Naive thymus-derived CD4-positive, alpha-beta T cell (primary cell): ENCODE measurements around the gene TOP1. TPM values are rescaled to one million over a fixed set of nuclear protein-coding genes. Genes with fewer than 3 reads are reported as not detected.

Experiments used
- ATAC-seq: fragments of 150-1000 bp; cut with Tn5 transposase; 2 replicates; pipeline ENCODE4 v1.10.0; 2021; ENCODE audit warnings: mild to moderate bottlenecking, moderate library complexity
- CTCF ChIA-PET: fragments of 350-600 bp; sonication (Branson Sonifier 250); formaldehyde crosslinking; loops from one replicate; lab custom pipeline; 2021; ENCODE audit warnings: antibody characterized with exemption; lab: Charles Lee
- POLR2A ChIA-PET: fragments of 350-600 bp; sonication (Branson Sonifier 250); formaldehyde crosslinking; loops from one replicate; lab custom pipeline; 2021; ENCODE audit warnings: antibody characterized with exemption, inconsistent platforms; lab: Charles Lee
- DNase-seq, 9 donors: peaks; one replicate each; pipeline versions ENCODE4 v3.0.0 to v3.0.0-alpha.2; 2020 to 2022; ENCODE audit warnings: mixed read lengths in 1 of 9
- H3K27ac ChIP-seq: one replicate; pipeline ENCODE4 v1.7.0; 2013; ENCODE audit warnings: mild to moderate bottlenecking, low read depth, low read length, moderate library complexity
- H3K27me3 ChIP-seq, 2 donors: one replicate each; pipeline ENCODE4 v1.7.0; 2013; ENCODE audit warnings: low read length in 2 of 2, mild to moderate bottlenecking in 2 of 2, moderate library complexity in 2 of 2; ENCODE audit not compliant: control insufficient read depth in 2 of 2, insufficient read depth in 2 of 2
- H3K36me3 ChIP-seq, 3 experiments: 1 replicate in 2 of 3; 2 replicates in 1 of 3; pipeline ENCODE4 v1.7.0; 2013; ENCODE audit warnings: low read length in 3 of 3, mild to moderate bottlenecking in 3 of 3, moderate library complexity in 1 of 3; ENCODE audit not compliant: insufficient read depth in 3 of 3, control insufficient read depth in 2 of 3
- H3K4me1 ChIP-seq, 2 donors: one replicate each; pipeline ENCODE4 v1.7.0; 2013; ENCODE audit warnings: low read length in 2 of 2, mild to moderate bottlenecking in 2 of 2, moderate library complexity in 1 of 2; ENCODE audit not compliant: control insufficient read depth in 2 of 2, insufficient read depth in 2 of 2
- H3K4me3 ChIP-seq: 2 replicates; pipeline ENCODE4 v1.7.0; 2013; ENCODE audit warnings: mild to moderate bottlenecking, low read length
- H3K9me3 ChIP-seq, 3 experiments: 1 replicate in 2 of 3; 2 replicates in 1 of 3; pipeline ENCODE4 v1.7.0; 2013; ENCODE audit warnings: low read length in 3 of 3; ENCODE audit not compliant: control insufficient read depth in 2 of 3
- H3K27ac Mint-ChIP-seq, 9 donors: one replicate each; pipeline ENCODE4 v1.8.0; 2020 to 2022; ENCODE audit warnings: mixed read lengths in 9 of 9, mild to moderate bottlenecking in 8 of 9, moderate library complexity in 5 of 9, inconsistent platforms in 2 of 9
- H3K27me3 Mint-ChIP-seq, 5 donors: one replicate each; pipeline ENCODE4 v1.8.0; 2021 to 2022; ENCODE audit warnings: mixed read lengths in 5 of 5, mild to moderate bottlenecking in 1 of 5
- H3K36me3 Mint-ChIP-seq, 5 donors: one replicate each; pipeline ENCODE4 v1.8.0; 2020 to 2022; ENCODE audit warnings: mixed read lengths in 5 of 5, mild to moderate bottlenecking in 3 of 5, inconsistent platforms in 1 of 5
- H3K4me1 Mint-ChIP-seq, 7 donors: one replicate each; pipeline ENCODE4 v1.8.0; 2020 to 2022; ENCODE audit warnings: mixed read lengths in 7 of 7, mild to moderate bottlenecking in 3 of 7, inconsistent platforms in 1 of 7
- H3K4me3 Mint-ChIP-seq, 10 donors: one replicate each; pipeline ENCODE4 v1.8.0; 2020 to 2022; ENCODE audit warnings: mild to moderate bottlenecking in 10 of 10, mixed read lengths in 10 of 10, moderate library complexity in 6 of 10, inconsistent platforms in 2 of 10
- H3K9me3 Mint-ChIP-seq, 11 donors: one replicate each; pipeline ENCODE4 v1.8.0; 2020 to 2022; ENCODE audit warnings: mixed read lengths in 11 of 11, mild to moderate bottlenecking in 4 of 11, inconsistent platforms in 1 of 11, moderate library complexity in 1 of 11
- intact Hi-C, 2 donors: fragments of 100-400 bp; cut with micrococcal nuclease; formaldehyde crosslinking; loops; one replicate each; pipeline ENCODE4 v1.15.1; 2023
- polyA plus RNA-seq, 2 donors: library from polyadenylated mRNA; unstranded; fragments of 300-500 nt; fragmentation: Illumina TruSeq; gene quantifications; one replicate each; pipeline ENCODE4 v1.2.3, GENCODE V29; 2021
- total RNA-seq, 6 experiments: library from RNA in 5 of 6; stranded (reverse) in 5 of 6; gene quantifications; 1 replicate in 5 of 6; 2 replicates in 1 of 6; pipeline ENCODE4 v1.2.3 and lab custom pipeline; 2021 to 2026

The TOP1 gene
- total and polyA plus RNA-seq, 7 experiments from 2014 or later: 10.2 to 82.8 (median 33.3) TPM

DNA sequence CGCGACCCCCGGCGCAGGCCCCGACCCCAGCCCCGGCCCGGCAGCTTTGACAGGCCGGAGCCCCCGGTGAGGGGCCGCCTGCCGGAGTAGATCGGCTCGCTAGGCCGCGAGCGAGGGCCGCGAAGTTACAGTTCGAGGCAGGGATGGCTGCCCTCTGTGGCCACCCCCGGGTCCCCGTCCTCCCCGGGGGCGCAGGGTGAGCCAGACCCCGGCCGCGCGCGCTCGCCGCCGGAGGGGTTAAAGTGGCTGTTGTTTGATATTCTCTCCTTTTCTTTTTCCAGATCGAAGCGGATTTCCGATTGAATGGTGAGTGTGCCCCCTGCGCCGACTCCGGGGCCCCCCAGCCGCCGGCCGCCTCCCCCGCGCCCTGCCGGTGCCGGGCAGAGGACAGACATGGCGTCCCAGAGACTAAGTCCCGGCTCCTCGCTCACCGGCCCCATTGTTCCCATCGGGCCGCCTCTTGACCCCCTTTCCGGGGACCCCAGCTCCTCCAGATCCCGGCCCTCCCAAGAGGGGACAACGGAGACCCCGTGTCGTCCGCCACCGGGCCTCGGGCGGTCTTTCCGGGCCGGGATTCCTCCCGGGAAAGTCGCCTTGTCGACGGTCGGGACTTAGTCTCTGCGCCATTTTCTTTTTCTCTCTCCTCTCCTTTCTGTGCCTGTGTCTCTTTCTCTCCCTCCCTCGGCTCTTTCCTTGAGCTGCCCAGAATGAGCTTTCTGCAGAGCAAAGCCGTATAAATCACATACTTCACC lies 704 bp downstream of the TOP1 start:
- H3K36me3 Mint-ChIP-seq: peaks cover 0 to 19% (median 0%) of the 10 kb centered on the region in 5 donors
- H3K4me1 Mint-ChIP-seq: peaks cover 43 to 60% (median 54%) of the 10 kb centered on the region in 7 donors
- POLR2A ChIA-PET: interaction anchor here (0.6 to 2.5 kb wide), 11 partner anchors 9 to 128 kb away, joined by 3 to 11 read pairs (median 4); no protein-coding TSS in a partner anchor
- peak overlapping the region; percentile 79 to 96 (median 94) for H3K4me3 Mint-ChIP-seq
- DNase-seq (peak in 8 of 9 donors; percentile 18 to 63 (median 42)), ATAC-seq (no peak)
- H3K27me3 Mint-ChIP-seq: no peaks in the 10 kb centered on the region
- no peaks in the 10 kb centered on the region for H3K9me3 Mint-ChIP-seq
- no peaks in the 10 kb centered on the region for H3K27me3 ChIP-seq
- peak overlapping the region; percentile 88 to 97 (median 95) for H3K27ac Mint-ChIP-seq
- intact Hi-C loops: loop anchor here (2.0 kb wide), 3 partner anchors 47 to 107 kb away; partner anchors contain the start of gene PLCG1 (in 1 of the 2)
- CTCF ChIA-PET: no interaction called here
- H3K4me3 ChIP-seq: peak overlapping the region; percentile 58
- H3K4me1 ChIP-seq: peaks cover 39 to 42% of the 10 kb centered on the region in 2 donors
- H3K27ac ChIP-seq: peak overlapping the region; percentile 99
- no peaks in the 10 kb centered on the region for H3K9me3 ChIP-seq
- peaks cover 0 to 10% (median 0%) of the 10 kb centered on the region in 3 experiments for H3K36me3 ChIP-seq

DNA sequence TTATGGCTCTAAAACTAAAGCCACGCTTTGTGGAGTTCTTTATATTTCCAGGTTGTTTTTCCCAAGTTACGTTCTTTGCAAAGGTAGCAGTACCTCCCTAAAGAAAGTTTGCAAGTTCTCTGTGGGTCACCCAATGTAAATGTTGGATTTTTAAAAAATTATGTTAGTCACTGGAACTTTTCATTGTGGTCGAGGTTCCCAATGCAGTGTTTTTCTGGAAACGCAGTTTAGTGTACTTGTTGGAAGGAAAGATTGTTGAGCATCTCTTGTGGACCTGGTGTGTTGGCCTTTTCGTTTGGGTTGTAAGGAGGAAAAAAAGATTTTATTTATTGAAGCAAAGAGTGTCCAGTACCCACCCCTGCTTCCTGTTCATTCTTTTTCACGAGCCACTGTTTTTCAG lies 1.4 kb downstream of the TOP1 start:
- no peaks in the 10 kb centered on the region for H3K27me3 Mint-ChIP-seq
- ChIA-PET POLR2A (interaction anchor here (0.6 to 2.5 kb wide), 11 partner anchors 8 to 127 kb away, joined by 3 to 11 read pairs (median 4); no protein-coding TSS in a partner anchor), CTCF (no interaction called here)
- H3K9me3 Mint-ChIP-seq: no peaks in the 10 kb centered on the region
- Histone ChIP-seq H3K36me3 (peaks cover 0 to 10% (median 0%) of the 10 kb centered on the region in 3 experiments), H3K4me3 (peak overlapping the region; percentile 58), H3K27me3 (no peaks in the 10 kb centered on the region), H3K27ac (peak overlapping the region; percentile 99), H3K4me1 (peaks cover 39 to 44% of the 10 kb centered on the region in 2 donors), H3K9me3 (no peaks in the 10 kb centered on the region)
- peak overlapping the region; percentile 88 to 97 (median 95) for H3K27ac Mint-ChIP-seq
- ATAC-seq (no peak), DNase-seq (no peak)
- peaks cover 47 to 67% (median 61%) of the 10 kb centered on the region in 7 donors for H3K4me1 Mint-ChIP-seq
- H3K4me3 Mint-ChIP-seq: peak overlapping the region; percentile 79 to 96 (median 94)
- peaks cover 0 to 22% (median 1%) of the 10 kb centered on the region in 5 donors for H3K36me3 Mint-ChIP-seq
- intact Hi-C loops: no loop called here

DNA sequence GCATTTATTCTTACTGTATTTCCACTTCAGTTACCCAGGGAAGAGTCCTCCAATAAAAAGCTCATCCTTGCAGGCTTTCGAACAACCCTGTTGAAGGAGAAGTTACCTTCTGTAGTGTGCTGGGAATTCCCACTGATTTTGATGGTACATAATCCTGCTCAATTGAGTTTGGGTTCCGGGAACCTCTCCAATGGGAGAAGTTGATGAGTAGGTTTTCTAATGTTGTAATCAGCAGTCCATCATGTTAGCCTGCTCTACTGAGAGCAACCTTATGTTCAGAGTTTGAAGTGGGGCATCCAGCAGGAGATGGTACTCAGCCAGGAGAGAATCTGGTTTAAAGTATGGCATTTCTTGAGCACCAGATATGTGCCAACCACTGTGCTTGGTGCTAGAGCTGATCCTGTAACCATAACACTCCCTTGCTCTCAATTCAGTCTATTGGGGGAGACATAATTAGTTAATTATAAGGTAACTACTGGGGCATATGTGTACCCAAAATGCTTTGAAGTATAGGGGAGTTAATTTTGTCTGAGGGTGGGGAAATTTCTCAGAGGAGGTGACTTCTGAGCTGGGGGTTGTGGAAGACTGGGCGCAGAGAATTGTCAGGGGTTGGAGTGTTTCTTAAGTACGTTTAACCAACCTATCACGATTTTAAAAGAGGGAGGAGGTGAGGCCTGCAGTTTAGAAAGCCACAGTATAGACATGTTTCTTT lies 2.1 kb downstream of the TOP1 start:
- H3K4me1 ChIP-seq: peaks cover 39 to 44% of the 10 kb centered on the region in 2 donors
- no peaks in the 10 kb centered on the region for H3K9me3 Mint-ChIP-seq
- peaks cover 53 to 74% (median 67%) of the 10 kb centered on the region in 7 donors for H3K4me1 Mint-ChIP-seq
- CTCF ChIA-PET: interaction anchor here (0.6 to 2.2 kb wide), 4 partner anchors 40 to 104 kb away, joined by 3 to 8 read pairs (median 4); no protein-coding TSS in a partner anchor
- no peaks in the 10 kb centered on the region for H3K27me3 Mint-ChIP-seq
- ATAC-seq (no peak), DNase-seq (no peak)
- H3K4me3 ChIP-seq: peak overlapping the region; percentile 58
- H3K4me3 Mint-ChIP-seq: peak overlapping the region; percentile 79 to 96 (median 94)
- H3K27ac Mint-ChIP-seq: peak overlapping the region; percentile 42 to 96 (median 88)
- POLR2A ChIA-PET: interaction anchor here (0.6 to 6.0 kb wide), 5 partner anchors 12 to 44 kb away, joined by 3 to 29 read pairs (median 3); no protein-coding TSS in a partner anchor
- intact Hi-C loops: loop anchor here in 1 of 2 donors (1.0 kb wide), 1 partner anchor 9 kb away; no protein-coding TSS in a partner anchor
- H3K9me3 ChIP-seq: no peaks in the 10 kb centered on the region
- no peak overlapping the region for H3K27ac ChIP-seq
- H3K36me3 Mint-ChIP-seq: peaks cover 0 to 24% (median 5%) of the 10 kb centered on the region in 5 donors
- H3K36me3 ChIP-seq: peaks cover 0 to 10% (median 0%) of the 10 kb centered on the region in 3 experiments
- H3K27me3 ChIP-seq: no peaks in the 10 kb centered on the region

DNA sequence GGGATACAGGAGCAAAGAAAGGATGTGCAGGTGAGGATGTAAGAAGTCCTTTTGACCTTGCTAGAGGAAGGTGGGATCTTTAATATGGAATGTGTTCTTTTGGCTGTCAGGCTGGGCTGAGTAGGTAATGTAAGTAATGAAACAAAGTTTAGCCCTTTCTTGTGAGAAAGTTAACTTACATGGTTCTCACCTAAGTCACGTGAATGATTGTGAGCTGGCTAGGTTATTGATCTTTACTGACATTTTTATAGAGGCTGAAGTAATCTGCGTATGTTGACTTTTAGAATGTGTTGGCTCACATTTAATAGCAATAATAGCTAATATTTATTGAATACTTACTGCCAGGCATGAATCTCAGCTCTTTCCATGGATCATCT lies 2.6 kb downstream of the TOP1 start:
- ATAC-seq: no peak
- H3K27me3 Mint-ChIP-seq: no peaks in the 10 kb centered on the region
- intact Hi-C loops: loop anchor here in 1 of 2 donors (1.0 kb wide), 1 partner anchor 8 kb away; no protein-coding TSS in a partner anchor
- no peak overlapping the region for H3K27ac ChIP-seq
- no peaks in the 10 kb centered on the region for H3K27me3 ChIP-seq
- peaks cover 41 to 44% of the 10 kb centered on the region in 2 donors for H3K4me1 ChIP-seq
- H3K4me3 Mint-ChIP-seq: peak overlapping the region; percentile 79 to 96 (median 94)
- peaks cover 0 to 28% (median 5%) of the 10 kb centered on the region in 5 donors for H3K36me3 Mint-ChIP-seq
- no peaks in the 10 kb centered on the region for H3K9me3 ChIP-seq
- H3K4me1 Mint-ChIP-seq: peaks cover 59 to 79% (median 72%) of the 10 kb centered on the region in 7 donors
- ChIA-PET POLR2A (interaction anchor here (0.6 to 6.0 kb wide), 3 partner anchors 11 to 18 kb away, joined by 3 to 29 read pairs (median 4); no protein-coding TSS in a partner anchor), CTCF (interaction anchor here (0.6 to 2.2 kb wide), 5 partner anchors 12 to 103 kb away, joined by 3 to 8 read pairs (median 3); no protein-coding TSS in a partner anchor)
- peaks cover 0 to 10% (median 0%) of the 10 kb centered on the region in 3 experiments for H3K36me3 ChIP-seq
- no peaks in the 10 kb centered on the region for H3K9me3 Mint-ChIP-seq
- peak overlapping the region in 7 of 9 donors; percentile 37 to 96 (median 47) for H3K27ac Mint-ChIP-seq
- DNase-seq: no peak
- peak overlapping the region; percentile 58 for H3K4me3 ChIP-seq

DNA sequence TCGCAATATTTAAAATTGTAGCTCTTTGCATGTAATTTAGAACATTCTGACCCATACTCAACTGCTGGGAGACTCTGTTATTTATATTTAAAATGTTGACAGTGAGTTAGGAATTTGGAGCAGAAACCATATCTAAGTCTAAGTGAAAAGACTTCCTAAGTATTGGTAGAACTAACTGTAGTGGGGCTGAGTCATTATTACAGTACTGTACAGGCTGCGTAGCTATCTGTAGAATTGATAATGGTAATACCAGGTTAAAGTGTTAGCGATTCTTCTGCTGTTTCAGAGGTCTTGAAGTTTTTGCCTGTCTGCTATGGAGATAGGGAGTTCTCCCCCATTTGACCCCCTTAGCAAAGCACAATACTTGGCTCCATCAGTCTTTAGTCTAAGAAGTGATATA lies 3.6 kb downstream of the TOP1 start:
- ATAC-seq (no peak), DNase-seq (no peak)
- Mint-ChIP-seq H3K9me3 (no peaks in the 10 kb centered on the region), H3K4me1 (peaks cover 64 to 85% (median 75%) of the 10 kb centered on the region in 7 donors), H3K4me3 (peak overlapping the region; percentile 16 to 96 (median 92)), H3K27ac (peak overlapping the region in 1 of 9 donors; percentile 24), H3K27me3 (no peaks in the 10 kb centered on the region), H3K36me3 (peaks cover 0 to 34% (median 9%) of the 10 kb centered on the region in 5 donors)
- no peak overlapping the region for H3K27ac ChIP-seq
- peaks cover 0 to 10% (median 0%) of the 10 kb centered on the region in 3 experiments for H3K36me3 ChIP-seq
- intact Hi-C loops: no loop called here
- ChIA-PET POLR2A (interaction anchor here (1.0 to 6.0 kb wide), 3 partner anchors 10 to 14 kb away, joined by 3 to 29 read pairs (median 4); no protein-coding TSS in a partner anchor), CTCF (interaction anchor here (2.2 kb wide), 1 partner anchor 42 kb away, joined by 8 read pairs; no protein-coding TSS in a partner anchor)
- H3K4me1 ChIP-seq: peaks cover 41 to 44% of the 10 kb centered on the region in 2 donors
- H3K27me3 ChIP-seq: no peaks in the 10 kb centered on the region
- no peak overlapping the region for H3K4me3 ChIP-seq
- no peaks in the 10 kb centered on the region for H3K9me3 ChIP-seq
